NAMALWA (cell line): ENCODE data around the gene CDH13.
A peak's percentile ranks its signal among the peaks of the same experiment; 100 is the strongest.

Source experiments
- DNase-seq: peaks from one replicate; pipeline ENCODE4 v3.0.0-alpha.2; 2015; ENCODE audit warnings: low spot score

CDH13 gene

DNA sequence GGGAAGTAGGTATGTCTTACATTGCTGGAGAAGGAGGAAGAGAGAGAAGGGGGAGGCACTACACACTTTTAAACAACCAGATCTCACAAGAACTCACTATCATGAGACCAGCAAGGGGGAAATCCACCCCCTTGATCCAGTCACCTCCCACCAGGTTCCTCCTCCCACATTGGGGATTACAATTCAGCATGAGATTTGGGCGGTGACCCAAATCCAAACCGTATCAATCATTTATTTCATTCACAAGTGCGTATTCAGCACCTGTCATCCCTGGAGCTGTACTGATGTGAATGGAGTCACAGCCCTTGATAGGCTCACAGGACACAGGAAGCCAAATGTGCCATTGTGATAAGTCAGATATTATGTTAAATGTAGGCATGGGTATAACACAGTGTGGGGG, 952.7 kb downstream of the CDH13 start:
- DNase-seq: no peak

DNA sequence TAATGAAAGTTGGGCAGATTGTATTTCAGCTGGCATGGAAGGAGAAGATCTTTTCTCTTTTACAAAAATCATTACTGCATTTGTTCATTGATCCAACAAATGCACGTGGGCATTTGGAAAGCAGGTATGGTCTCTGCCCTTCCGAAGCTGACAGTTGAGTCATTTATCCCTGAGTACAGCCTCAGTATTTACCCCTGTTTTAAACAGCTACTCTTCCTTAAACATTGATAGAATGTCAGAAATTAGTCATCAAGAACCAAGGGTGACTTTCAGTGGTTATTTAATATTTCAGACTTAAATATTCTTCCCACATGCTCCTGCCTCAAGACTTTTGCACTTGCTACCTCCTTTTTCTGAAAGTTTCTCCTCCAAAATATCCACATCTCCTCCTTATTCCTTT, 954.3 kb downstream of the CDH13 start:
- no peak for DNase-seq

DNA sequence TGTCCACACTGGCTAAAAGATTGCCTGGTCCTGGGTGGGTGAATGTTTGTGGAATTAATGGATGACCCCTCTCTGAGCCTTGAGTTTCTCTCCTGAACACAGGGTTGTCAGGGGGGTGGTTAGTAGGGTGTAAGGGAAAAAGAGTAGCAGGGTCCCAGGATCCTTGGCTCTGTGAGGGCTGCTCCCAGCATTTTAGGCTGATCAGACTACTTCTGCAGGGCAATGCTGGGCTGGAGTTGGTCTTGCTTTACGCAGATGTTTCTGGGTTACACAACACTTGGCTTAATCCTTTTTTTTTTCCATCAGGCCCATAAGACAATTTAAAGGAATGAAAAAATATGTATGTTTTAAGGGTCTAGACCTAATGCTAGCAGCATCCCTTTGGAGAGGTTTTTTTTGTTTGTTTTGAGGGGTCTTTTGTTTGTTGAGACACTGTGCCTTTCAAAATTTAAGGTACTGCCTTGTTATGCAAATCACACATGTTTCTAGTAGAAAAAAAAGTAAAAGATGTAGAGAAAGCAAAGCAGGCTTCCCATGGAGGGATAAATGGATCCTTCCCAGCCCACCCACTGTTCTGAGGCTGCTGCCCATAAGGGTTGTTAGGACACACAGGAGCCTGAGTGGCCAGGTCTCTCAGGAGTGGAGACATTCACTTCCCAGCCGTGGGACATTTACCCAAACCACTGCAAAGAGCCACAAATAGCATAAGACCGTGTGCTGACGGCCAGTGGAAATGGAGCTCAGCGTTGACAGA, 955.4 kb downstream of the CDH13 start:
- DNase-seq: no peak

DNA sequence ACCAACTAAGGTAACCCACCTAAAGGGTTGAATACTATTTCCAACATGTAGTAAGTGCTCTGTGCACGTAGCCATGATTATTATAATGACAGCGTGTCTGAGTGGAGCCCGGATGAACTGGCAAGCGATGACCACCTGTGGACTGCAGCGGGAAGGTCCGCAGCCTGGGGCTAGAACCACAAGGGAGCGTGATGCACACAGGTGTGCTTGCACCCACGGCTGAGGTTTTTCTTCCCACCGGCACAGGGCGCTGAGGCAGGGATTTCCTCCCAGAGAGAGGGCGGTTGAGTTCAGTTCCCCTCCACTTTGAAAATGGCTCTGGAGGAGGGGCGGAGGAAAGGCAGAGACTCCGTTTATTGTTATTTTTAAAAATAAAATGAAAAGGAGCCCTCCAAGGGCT, 959.3 kb downstream of the CDH13 start:
- DNase-seq: no peak

DNA sequence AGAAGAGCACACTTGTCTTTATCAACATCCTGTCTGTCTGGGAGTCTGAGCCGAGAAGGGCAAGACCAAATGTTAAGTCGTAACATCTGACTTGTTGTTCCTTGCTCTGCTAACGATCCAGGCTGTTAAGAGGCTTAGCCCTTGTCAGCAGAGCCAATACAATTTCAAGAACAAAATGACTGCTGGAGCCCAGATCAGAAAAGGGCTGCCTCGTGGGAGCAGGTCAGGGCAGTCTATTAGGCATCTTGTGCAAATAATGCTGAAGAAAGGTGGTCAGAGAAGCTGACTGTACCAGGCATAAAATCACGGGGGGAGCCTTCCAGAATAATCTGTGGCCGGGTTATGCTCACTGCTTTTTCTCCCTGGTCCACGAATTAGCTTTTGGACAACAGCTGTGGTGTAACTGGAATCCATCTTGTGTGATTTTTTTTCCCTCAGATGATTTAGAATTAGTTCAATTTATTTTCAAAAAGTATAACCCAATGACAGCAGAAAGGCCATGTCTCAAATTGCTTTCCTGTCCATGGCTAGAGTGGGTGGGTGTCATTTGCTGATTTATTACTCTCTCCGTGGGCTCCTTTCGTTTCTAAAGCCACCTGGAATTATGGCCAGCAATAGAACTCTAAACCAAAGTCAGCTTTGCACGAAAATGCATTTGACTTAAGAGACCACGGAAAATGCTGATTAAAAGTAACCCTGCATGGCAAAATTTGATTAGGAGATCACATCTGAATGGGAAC, 959.9 kb downstream of the CDH13 start:
- no peak for DNase-seq

DNA sequence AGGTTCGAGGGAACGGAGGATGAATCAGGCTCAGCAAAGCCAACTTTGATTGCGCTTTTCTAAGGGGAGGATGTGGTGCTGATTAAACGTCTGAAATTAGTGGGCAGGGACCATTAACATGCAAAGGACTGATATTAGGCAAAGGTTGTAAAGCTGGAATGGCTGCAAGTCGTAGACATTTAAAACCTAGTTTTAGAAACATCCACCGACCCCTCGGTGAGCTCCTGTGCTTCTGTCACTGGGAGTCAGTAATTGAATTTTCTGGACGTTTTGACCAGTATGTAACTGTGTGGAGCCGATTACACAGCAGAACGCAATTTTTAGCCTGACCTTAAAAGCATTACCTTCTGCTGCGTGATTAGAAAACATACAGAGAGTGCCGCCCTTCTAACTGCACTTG, 960.4 kb downstream of the CDH13 start:
- DNase-seq: no peak

DNA sequence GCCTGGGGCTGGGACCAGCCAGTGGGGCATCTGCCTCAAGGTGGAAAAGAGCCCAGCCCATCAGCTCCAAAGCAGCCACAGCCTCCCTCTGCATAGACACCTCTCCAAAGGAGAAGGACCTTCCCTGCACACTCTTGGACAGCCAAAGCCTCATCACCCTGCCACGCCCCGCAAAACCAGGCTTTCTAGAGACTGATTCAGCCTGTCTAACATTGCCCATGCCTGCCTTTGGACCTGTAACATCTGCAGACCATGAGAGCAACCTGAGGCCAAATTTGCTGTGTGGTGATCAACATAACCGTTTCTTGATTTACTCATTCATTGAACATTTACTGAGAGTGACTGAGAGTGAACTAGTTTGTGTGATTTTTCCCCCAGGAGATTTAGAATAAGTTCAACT, 961.3 kb downstream of the CDH13 start:
- no peak for DNase-seq

DNA sequence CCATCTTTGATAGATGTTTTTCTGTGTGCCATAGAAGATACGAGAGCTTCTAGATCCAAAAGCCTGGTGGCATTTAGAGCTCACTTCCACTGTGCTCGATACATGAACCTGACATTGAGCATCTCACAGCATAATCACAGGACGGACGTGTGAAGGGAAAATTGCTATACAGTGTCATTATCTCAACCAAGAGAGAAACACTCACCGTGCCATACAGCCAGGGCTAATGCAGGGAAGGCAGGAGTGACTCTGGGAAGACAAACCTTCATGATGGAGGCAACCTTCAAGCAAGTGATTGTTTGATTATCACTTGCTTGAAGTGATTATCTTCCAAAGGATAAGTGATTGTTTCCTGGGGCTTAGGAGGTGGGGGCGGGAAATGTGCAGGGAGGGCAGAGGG, 962.8 kb downstream of the CDH13 start:
- DNase-seq: no peak

DNA sequence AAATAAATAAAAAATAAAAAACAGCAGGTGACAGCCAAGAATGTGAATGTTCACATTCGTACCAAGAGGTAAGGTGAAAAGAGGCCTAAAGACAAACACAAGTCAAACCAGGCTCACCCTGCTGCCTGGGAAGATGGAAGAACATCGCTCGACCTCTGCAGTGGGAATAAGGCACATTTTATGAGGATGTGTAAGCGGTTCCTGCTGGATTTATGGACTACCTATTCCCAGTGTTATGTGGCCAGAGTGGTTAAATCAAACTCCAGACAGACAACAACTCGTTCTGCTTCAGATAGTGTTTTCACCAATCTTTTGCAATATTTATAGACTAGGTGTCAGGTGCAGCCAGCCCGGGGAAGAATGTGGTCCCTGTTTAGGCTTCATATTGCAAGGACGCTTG, 966.0 kb downstream of the CDH13 start:
- DNase-seq: no peak

DNA sequence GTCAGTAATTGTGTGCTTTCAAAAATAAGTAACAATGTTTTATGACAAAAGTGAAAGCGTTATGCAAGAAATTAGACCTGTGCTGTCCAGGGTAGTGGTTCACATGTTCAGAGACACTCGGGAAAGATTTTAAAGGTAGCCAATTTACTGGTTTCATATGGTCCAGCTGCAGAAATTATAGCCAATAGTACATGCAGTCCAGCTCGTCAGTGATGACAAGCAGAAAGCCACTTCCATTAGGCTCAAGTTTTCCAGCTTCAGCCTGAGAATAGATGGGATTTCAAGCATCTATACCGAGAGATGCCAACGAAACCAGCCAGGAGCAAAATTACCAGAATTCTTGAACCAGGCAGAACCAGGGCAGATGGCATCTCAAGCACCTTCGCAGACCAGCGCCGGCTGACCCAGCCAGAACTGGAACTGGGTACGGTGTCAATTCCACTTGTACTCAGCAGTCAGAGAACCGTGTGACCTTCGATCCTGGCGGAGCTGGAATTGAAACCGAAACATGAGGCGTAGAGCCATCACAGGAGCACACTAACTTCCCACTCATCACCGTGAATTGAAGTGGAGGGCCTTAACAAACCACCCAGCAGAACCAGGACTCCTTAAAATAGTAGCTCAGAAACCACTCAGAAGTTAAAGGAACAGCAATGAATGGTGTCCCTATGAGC, 973.2 kb downstream of the CDH13 start:
- no peak for DNase-seq

DNA sequence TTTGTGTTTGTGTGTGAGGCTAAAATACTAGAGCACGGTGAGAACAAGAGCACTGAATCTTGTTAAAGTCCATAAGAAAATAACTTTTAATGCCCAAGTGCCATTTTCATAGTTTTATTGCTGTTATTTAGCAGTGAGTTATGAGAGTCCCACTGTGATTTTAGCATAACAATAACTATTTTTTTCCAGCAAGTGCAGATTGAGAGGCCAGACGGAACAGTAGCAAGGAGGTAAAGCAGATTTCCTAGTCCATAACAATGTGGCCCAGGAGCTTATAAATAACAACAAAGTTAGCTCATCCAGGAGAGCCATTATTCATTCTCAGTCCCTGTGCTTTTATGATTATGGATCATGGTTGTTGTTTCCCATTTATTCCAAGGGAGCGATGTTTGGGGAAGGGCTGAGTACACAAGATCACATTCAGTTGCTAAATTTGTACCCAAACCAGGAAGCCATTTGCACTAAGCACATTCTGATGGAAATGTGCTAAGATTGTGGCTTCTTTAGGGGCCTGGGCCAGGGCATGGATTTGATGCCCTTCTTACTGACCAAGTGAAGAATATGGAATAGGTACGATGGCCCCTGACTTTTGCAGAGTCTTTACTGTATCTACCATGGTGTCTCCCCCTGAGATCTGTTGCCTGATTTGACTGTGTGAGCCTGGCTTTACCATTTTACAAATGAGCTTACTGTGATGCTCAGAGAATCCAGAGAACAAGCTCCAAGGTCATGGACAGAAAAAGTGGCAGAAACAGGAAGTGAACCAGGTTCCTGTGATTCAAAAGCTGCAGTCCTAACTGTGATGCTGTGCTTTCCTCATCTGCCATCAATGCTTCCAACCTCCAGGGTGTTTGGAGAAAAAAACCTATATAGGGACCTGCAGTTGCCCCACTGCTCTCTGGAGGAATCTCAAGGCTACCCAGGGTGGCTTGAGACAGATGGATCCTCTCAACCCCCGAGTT, 976.3 kb downstream of the CDH13 start:
- DNase-seq: no peak

DNA sequence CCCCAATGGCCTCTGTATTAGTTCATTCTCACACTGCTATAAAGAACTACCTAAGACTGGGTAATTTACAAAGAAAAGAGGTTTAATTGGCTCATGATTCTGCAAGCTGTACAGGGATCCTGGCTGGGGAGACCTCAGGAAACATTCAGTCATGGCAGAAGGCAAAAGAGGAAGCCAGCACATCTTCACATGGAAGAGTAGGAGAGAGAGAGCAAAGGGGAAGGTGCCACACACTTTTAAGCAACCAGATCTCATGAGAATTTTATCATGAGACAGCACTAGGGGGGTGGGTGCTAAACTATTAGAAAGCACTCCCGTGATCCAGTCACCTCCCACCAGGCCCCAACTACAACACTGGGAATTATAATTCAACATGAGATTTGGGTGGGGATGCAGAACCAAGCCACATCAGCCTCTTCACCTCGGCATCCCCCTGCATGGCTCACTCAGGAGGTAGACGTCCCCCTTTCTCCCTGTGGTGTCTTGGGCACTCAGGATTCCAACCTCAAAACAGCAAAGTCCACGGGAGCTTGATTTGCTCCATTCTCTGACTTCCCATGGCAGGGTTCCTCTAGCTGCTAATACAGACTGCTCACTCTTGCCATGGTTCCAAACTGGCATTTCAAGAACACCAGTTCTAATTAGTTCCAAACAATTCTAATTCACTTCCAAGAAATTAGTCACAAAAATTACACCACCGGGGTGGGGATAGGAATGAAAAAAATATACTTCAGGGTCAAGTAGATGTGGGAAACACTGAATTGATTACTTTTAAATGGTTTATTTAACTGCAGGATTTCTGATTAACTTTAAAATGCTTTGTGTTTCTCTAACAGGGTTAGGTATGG, 977.2 kb downstream of the CDH13 start:
- no peak for DNase-seq

DNA sequence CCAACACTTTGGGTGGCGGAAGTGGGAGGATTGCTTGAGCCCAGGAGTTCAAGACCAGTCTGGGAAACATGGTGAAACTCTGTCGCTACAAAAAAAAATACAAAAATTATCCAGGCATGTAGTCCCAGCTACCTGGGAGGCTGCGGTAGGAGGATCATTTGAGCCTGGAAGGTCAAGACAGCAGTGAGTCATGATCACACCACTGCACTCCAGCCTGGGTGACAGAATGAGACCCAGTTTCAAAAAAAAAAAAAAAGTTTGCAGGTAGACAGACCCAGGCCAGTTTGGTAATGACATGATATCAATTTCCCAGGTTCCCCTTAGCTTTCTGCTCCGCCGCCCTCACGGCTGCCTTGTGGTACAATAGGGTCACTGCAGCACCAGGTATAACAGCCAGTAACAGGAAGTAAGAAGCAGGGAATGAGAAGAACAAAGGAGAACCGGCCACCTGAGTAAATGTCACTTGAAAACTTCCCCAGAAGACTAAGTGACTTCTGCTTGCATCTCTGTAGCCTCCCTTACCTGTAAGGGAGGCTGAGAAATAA, 979.8 kb downstream of the CDH13 start:
- DNase-seq: peak; percentile 24

DNA sequence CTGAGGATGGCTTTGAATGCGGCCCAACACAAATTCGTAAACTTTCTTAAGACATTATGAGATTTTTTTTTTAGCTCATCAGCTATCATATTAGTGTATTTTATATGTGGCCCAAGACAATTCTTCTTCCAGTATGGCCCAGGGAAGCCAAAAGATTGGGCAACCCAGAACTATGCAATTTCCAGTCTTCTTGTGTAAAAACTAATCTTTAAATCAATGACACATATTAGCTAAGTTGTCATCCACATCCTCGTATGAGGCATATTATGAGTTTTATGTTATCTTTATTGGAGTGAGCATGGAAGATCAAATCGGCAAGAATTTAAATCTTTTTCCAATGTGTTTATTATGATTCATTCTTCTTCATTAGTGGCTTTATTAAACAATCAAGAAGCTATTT, 982.4 kb downstream of the CDH13 start:
- DNase-seq: no peak

DNA sequence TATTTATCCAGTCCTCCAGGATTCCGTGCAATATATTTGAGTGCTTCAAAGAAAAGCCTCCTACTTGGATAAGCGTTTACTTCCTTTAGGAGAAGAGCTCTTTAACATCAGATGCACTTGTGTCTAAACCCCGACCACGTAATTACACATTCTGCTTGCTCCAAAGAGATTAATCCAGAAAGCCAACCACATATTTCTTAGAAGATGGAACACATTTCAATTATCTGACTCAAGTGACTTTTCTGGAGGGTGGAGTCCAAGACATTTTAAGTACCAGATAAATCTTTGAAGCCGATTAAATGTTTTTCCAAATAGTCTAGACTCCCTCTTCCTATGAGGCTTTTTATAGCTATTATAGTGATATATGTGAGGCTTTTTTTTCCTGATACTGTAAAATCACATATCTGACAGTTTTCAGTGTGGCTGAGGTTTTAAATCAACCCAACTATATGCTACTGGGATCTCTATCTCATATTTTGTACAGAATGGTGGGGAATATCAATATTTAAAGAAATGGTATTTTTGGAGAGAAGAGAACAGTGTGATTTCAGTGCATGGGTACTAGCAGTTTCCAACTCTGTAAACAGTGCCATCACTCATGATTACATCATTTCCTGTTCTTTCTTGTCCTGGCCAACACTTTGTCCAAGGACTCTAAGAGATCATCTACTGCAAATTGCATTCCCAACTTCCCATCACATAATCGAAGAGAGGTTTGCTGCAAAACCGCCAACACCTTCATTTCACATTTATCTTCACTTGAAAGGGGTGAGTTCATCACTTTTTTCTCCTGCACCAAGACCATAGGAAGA, 988.6 kb downstream of the CDH13 start:
- DNase-seq: no peak

DNA sequence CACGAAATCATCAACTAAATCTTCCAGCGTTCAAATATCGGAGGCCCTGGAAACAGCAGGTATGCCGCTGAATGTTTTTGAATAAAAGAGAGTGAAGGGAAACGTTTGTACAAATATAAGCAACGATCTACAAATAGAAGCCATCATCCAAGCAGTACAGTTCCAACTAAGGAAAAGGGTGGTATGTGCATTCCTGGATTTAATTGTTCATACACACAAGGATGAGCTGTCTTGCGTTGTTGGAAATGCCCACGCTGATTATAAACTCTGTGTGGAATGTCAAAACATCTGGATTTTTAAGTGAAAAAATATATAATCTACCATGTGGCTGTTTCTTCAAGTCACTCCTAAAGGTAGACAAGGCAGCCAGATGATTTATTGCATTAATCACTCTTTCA, 989.2 kb downstream of the CDH13 start:
- no peak for DNase-seq

DNA sequence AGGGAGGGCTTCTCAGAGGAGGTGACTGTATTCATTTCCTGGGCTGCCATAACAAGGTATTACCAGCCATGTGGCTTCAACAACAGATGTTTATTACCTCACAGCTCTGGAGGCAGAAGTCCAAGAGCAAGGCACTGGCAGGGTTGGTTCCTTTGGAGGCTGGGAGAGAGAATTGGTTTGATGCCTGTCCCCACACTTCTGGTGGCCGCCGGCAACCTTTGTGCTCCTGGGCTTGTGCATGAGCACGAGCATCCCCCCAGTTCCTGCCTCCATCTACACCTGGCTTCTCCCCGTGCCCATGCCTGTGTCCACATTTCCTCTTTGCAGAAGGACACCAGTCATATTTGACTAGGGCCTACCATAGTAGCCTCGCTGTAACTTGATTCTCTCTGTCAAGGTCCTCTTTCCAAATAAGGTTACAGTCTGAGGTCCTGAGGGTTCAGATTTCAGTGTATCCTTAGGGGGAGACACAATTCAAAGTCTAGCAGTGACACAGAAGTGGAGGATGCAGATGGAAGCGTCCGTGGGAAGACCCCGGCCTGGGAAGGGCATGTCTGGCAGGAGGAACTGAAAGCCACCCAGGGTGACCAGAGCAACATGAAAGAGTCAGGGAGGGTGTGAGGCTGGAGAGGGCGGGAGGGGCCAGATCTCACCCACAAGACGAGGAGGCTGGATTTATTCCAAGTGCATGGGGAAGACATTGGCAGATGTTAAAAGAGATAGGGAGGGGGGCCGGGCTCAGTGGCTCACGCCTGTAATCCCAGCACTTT, 992.8 kb downstream of the CDH13 start:
- DNase-seq: no peak

DNA sequence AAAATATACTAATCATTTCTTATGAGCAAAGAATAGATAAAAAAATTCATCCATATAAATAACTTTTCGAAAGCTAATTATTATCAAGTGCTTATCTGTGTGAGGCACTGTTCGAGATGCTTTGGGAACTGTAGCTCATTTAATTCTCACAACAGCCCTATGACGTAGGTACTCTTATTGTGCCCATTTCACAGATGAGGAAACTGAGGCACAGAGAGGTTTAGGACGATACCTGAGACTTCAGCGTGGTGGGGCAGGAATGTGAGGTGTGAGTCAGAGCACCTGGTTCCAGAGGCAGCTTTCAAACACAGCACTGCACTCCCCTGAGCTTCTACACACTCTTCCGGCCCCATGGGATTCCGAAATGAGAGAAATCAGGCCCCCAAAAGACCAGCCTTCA, 995.2 kb downstream of the CDH13 start:
- DNase-seq: no peak

DNA sequence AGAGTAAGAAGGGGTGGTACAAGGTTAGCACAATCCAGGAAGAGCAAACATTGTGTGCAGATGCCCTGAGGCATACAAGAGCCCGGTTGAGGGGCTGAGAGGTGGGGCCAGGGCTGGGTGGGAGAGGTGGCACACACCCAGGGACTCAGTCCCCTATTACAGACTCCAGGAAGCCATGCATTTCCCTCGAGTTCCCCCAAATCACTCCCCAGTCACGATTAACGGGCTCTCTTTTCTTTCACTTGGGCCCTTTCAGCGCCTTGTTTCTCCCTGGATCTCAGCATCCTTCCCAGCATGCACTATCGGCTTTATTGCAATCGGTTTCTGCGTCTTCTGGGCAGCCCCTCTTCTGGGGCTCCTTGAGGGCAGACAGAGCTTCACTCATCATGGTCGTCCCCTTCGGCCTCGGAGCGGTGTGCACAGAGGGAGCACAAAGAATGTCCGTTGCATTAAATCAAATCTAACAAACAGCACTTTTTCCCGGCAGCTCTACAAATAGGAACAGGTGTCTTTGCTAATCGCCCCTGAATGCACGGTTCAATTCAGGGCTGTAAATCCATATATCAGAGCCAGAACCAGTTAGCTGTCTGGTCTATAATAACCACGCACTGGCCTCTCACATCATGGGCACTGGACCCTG, 996.4 kb downstream of the CDH13 start:
- DNase-seq: no peak
